Thymus (tissue), 11 donors: ENCODE measurements around the gene IAH1. TPM values are rescaled to one million over a fixed set of nuclear protein-coding genes. Genes with fewer than 3 reads are reported as not detected.
"Not testable (repeated sequence)": the region's sequence is repeated elsewhere in the genome, so short reads cannot be mapped to it uniquely, and the experiment has no call there.

Experiments
- DNase-seq, 9 donors: peaks; one replicate each; pipeline ENCODE4 v3.0.0-alpha.2; 2013; ENCODE audit warnings: low spot score in 9 of 9, low read depth in 6 of 9, missing footprints in 1 of 9
- H3K27ac ChIP-seq, 2 donors: one replicate each; pipeline ENCODE4 v1.5.1; 2013; ENCODE audit warnings: control low read depth in 1 of 2, low read depth in 1 of 2, low read length in 1 of 2, mild to moderate bottlenecking in 1 of 2, moderate library complexity in 1 of 2
- H3K27me3 ChIP-seq, 2 donors: one replicate each; pipeline ENCODE4 v1.5.1; 2013; ENCODE audit warnings: low read length in 1 of 2; ENCODE audit not compliant: control insufficient read depth in 2 of 2, insufficient read depth in 1 of 2
- H3K36me3 ChIP-seq, 2 donors: one replicate each; pipeline ENCODE4 v1.5.1; 2013; ENCODE audit warnings: low read length in 1 of 2, mild to moderate bottlenecking in 1 of 2, moderate library complexity in 1 of 2; ENCODE audit not compliant: control insufficient read depth in 2 of 2, insufficient read depth in 2 of 2
- H3K4me1 ChIP-seq, 2 donors: one replicate each; pipeline ENCODE4 v1.5.1; 2013; ENCODE audit warnings: low read length in 2 of 2; ENCODE audit not compliant: control insufficient read depth in 2 of 2, insufficient read depth in 2 of 2
- H3K4me3 ChIP-seq, 2 donors: one replicate each; pipeline ENCODE4 v1.5.1; 2013; ENCODE audit warnings: low read length in 2 of 2, control low read depth in 1 of 2, mild to moderate bottlenecking in 1 of 2
- H3K9me3 ChIP-seq, 2 donors: one replicate each; pipeline ENCODE4 v1.5.1; 2013; ENCODE audit warnings: low read length in 1 of 2, mild to moderate bottlenecking in 1 of 2; ENCODE audit not compliant: control insufficient read depth in 2 of 2, insufficient read depth in 1 of 2
- WGBS: extraction: QIAGEN DNeasy Blood & Tissue Kit; methylation state at CpG from one replicate; pipeline ENCODE4 v1.1.7; 2013; 5-methylcytosine and 5-hydroxymethylcytosine counted together
- polyA plus RNA-seq: library from polyadenylated mRNA; stranded (reverse); fragments of 200-250 nt; gene quantifications from one replicate; pipeline ENCODE4 v1.2.3, GENCODE V29; 2013
- total RNA-seq: library from RNA; stranded (reverse); fragments of 120-200 nt; gene quantifications from one replicate; pipeline ENCODE4 v1.2.4, GENCODE V29; 2013
- donor health status: healthy.

Gene IAH1
- total and polyA plus RNA-seq, 2 donors, result 49.1 to 80.2 TPM

DNA sequence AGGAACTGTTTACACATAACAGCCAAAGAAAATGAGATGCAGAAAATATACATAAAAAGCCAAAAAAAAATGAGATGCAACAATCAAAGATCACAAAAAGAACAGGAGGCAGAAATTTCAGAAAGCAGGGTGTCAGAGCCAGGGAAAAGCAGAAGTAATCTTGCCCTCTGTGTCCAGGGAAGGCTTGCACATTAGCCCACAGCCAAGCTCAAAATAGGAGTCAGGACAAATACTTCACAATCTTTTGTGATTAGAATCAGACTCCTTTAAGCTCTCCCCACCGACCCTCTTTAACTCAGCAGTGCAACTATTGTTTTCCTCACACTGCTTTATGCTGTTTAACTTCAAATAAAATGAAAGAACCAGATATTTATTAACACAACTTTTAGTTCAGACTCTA, 34.6 kb downstream of the IAH1 start:
- Histone ChIP-seq H3K4me3 (no peak overlapping the region), H3K9me3 (no peaks in the 10 kb centered on the region), H3K27ac (no peak overlapping the region), H3K4me1 (no peaks in the 10 kb centered on the region), H3K36me3 (peaks cover 48 to 49% of the 10 kb centered on the region in 2 donors), H3K27me3 (no peaks in the 10 kb centered on the region)
- DNase-seq, result no peak
- WGBS, result 36% methylated on average over 1 of the region's 1 CpG

DNA sequence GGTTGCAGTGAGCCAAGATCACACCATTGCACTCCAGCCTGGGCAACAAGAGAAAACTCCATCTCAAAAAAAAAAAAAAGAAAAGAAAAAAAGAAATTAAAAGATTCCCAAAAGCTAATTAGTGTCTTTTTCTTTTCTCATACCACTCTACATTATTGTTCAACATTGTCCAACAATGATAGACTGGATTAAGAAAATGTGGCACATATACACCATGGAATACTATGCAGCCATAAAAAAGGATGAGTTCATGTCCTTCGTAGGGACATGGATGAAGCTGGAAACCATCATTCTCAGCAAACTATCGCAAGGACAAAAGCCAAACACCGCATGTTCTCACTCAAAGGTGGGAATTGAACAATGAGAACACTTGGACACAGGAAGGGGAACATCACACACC, 39.6 kb downstream of the IAH1 start:
- H3K27ac ChIP-seq, H3K4me1 ChIP-seq, H3K4me3 ChIP-seq, DNase-seq, H3K27me3 ChIP-seq, H3K9me3 ChIP-seq: not testable (repeated sequence)
- peaks cover 33 to 42% of the 10 kb centered on the region in 2 donors for H3K36me3 ChIP-seq
- WGBS, result 98% methylated on average over 3 of the region's 3 CpGs

DNA sequence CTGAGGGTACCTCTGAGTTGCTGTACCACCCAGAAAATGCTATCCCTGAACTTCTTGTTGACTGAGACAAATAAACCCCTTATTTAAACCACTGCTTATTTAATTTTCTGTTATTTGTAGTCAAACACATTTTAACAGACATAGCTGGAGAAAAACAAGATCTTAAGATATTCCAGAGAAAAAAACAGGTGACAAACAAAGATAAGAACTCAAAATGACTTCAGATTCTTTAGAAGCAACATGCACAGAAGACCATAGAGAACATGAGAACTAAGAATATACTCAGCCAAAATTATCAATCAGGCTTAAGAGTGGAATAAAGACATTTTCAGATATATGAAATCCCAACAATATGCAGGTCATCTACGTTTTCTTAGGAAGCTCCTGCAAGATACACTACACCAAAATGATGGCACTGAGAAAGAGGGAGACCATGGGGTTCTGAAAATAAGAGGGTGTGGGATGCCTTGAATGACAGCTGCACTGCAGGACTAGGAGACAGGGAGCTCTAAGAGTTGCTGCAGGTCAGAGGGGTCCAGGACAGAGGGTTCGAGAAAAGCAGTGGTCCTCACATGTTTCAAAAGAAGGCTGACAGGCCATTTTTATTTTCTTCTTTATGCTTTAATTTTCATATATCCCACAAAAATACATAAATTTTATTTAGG, 42.9 kb downstream of the IAH1 start:
- no peak overlapping the region for H3K27ac ChIP-seq
- H3K4me1 ChIP-seq, result no peaks in the 10 kb centered on the region
- no peak overlapping the region for H3K4me3 ChIP-seq
- no peak for DNase-seq
- H3K27me3 ChIP-seq, result no peaks in the 10 kb centered on the region
- 72% methylated on average over 2 of the region's 2 CpGs for WGBS
- no peaks in the 10 kb centered on the region for H3K9me3 ChIP-seq
- peaks cover 41 to 61% of the 10 kb centered on the region in 2 donors for H3K36me3 ChIP-seq

DNA sequence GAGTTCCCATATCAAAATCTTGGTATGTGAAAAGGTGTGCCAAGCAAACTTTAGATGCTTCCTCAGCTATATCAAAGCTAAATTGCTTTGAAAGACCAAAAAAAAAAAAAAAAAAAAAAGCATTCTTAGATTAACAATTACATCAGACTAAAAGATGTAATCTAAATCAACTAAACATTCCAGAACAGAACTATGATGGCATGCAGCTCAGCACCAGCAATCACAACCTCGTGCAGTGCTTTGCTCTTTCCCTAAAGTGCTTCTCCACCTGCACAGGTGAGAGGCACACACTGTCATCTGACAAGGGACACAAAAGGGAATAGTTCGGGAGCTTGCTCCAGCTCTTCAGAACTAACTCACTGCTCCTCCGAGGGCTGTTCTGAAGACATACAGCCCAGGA, 43.8 kb downstream of the IAH1 start:
- Histone ChIP-seq H3K4me1 (no peaks in the 10 kb centered on the region), H3K36me3 (peaks cover 33 to 54% of the 10 kb centered on the region in 2 donors), H3K9me3 (no peaks in the 10 kb centered on the region), H3K27ac (no peak overlapping the region), H3K4me3 (no peak overlapping the region), H3K27me3 (no peaks in the 10 kb centered on the region)
- no peak for DNase-seq
- whole genome bisulfite sequencing, result 96% methylated on average over 3 of the region's 3 CpGs

DNA sequence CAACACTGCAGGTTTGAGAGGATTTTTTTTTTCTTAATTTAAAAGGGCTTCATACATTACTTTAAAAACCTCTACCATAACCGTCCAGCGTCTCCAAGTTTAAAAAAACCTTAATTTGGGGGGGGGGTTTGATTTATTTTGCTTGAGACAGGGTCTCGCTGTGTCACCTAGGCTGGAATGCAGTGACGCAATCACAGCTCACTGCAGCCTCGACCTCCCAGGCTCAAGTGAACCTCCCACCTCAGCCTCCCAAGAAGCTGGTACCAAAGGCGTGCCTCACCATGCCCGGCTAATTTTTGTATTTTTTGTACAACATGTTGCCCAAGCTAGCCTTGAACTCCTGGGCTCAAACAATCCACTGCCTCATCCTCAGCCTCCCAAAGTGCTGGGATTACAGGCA, 44.4 kb downstream of the IAH1 start:
- H3K4me3 ChIP-seq, result no peak overlapping the region
- no peak for DNase-seq
- H3K27me3 ChIP-seq, result no peaks in the 10 kb centered on the region
- H3K9me3 ChIP-seq, result no peaks in the 10 kb centered on the region
- H3K4me1 ChIP-seq, result no peaks in the 10 kb centered on the region
- H3K27ac ChIP-seq, result no peak overlapping the region
- WGBS, result 99% methylated on average over 7 of the region's 7 CpGs
- H3K36me3 ChIP-seq, result peaks cover 27 to 52% of the 10 kb centered on the region in 2 donors

DNA sequence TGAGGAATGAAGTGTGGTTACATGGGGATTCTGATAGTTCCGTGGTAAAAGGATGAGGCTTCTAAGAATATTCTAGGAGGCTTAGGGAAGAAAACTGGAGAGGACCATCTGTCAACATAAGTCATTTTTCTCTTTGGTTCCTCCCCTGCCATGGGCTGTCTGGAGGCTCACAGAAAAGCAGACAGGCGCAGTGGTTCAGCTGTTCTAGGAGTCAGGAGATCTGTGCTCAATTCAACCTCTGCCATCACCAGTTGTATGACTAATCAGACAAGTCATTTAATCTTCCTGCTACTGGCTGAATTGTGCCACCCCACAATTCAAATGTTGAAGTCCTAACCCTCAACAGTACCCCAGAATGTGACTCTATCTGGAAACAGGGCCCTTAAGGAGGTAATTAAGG, 44.9 kb downstream of the IAH1 start:
- Histone ChIP-seq H3K9me3 (no peaks in the 10 kb centered on the region), H3K36me3 (peaks cover 27 to 56% of the 10 kb centered on the region in 2 donors), H3K4me1 (no peaks in the 10 kb centered on the region), H3K4me3 (no peak overlapping the region), H3K27ac (no peak overlapping the region), H3K27me3 (no peaks in the 10 kb centered on the region)
- DNase-seq, result no peak
- WGBS, result over 99% methylated on average over 2 of the region's 2 CpGs

DNA sequence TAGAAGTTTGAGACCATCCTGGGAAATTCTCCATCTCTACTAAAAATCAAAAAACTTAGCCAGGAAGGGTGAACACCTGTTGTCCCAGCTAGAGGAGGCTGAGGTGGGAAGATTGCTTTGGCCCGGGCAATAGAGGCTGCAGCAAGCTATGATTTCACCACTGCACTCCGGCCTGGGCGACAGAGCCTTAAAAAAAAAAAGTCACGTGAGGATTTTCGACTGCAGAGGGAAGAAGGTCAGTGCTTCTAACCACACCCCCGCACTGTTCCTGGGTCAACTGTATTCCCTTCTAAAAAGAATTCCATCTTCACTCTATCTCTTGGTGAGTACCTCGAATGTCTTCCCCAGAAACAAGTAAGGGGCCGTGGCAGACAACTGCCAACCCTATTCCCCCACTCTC, 49.9 kb downstream of the IAH1 start:
- Histone ChIP-seq H3K4me3 (no peak overlapping the region), H3K9me3 (no peaks in the 10 kb centered on the region), H3K27ac (no peak overlapping the region), H3K36me3 (peaks cover 12 to 43% of the 10 kb centered on the region in 2 donors), H3K27me3 (no peaks in the 10 kb centered on the region), H3K4me1 (no peaks in the 10 kb centered on the region)
- WGBS, result 98% methylated on average over 8 of the region's 8 CpGs
- DNase-seq, result no peak

DNA sequence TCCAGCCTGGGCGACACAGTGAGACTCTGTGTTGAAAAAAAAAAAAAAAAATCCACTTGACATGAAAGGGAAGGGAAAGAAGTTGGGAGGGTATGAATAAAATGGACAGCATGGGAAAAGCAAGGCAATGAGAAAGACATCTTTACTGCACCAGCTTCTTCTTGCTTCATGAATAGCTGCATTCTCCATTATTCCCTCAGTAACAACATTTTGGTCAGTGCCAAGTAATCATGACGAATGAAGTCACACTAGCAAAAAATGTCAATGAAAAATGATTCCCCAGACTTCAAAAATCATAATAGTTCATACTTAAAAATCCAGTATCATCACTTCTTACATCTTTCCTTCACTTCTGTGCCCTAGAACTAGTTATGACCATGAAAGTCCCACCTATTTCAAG, 50.9 kb downstream of the IAH1 start:
- no peak for DNase-seq
- H3K27ac ChIP-seq, result no peak overlapping the region
- no peak overlapping the region for H3K4me3 ChIP-seq
- no peaks in the 10 kb centered on the region for H3K9me3 ChIP-seq
- H3K36me3 ChIP-seq, result peaks cover 3 to 41% of the 10 kb centered on the region in 2 donors
- 97% methylated on average over 2 of the region's 2 CpGs for WGBS
- no peaks in the 10 kb centered on the region for H3K4me1 ChIP-seq
- no peaks in the 10 kb centered on the region for H3K27me3 ChIP-seq

DNA sequence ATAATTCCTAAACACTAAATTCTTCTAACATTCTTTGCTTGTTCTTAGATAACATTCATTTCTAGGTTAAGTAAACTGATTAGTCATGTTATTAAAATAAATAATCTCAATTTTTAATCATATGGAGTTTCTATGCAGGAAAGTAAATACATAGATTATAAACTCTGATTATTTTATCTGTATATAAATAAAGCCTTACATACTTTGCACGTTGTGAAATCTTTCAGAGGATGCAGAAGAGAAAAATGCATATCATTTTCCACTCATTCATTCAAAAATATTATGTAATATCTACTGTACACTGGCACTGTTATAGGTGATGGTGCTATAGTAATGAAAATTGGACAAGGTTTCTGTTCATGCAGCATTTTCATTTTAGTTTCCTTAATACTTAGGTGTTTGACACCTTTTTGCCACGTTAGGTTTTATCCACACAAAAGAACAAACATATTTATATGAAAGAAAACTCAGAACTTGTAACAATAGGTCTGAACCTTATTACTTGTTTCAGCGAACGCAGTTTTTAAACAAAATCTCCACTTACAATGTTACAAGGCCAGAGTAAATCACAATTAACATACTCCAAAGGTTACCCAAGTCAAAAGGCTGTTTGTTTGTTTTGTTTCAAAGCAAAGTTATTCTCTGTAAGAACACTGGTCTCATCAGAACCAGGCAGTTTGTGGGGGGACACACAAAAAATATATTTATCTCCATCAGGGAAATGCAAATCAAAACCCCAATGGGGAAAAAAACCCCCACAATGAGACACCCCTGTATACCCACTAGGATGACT, 53.8 kb downstream of the IAH1 start:
- no peak for DNase-seq
- no peaks in the 10 kb centered on the region for H3K27me3 ChIP-seq
- H3K36me3 ChIP-seq, result peaks cover 18 to 38% of the 10 kb centered on the region in 2 donors
- no peak overlapping the region for H3K4me3 ChIP-seq
- no peaks in the 10 kb centered on the region for H3K4me1 ChIP-seq
- H3K9me3 ChIP-seq, result no peaks in the 10 kb centered on the region
- 97% methylated on average over 4 of the region's 4 CpGs for WGBS
- H3K27ac ChIP-seq, result no peak overlapping the region
